GM03348 (cell line): ENCODE data around the gene ARL13A.
"Not testable (repeated sequence)": the region's sequence is repeated elsewhere in the genome, so short reads cannot be mapped to it uniquely, and the experiment has no call there.

Experiments
- DNase-seq: peaks from one replicate; pipeline ENCODE4 v3.0.0; 2012; ENCODE audit warnings: low spot score

The ARL13A gene

GRCh38 chrX:100990139-100990538 lies 20.6 kb downstream of the ARL13A start:
- no peak for DNase-seq

- peak; percentile 3 for DNase-seq
Observed at GRCh38 chrX:100994352-100995281, 25.1 kb downstream of the ARL13A start.

- DNase-seq = peak; percentile 58
Observed at GRCh38 chrX:100995469-100995868, 26.0 kb downstream of the ARL13A start.

GRCh38 chrX:100999451-100999850 lies 29.9 kb downstream of the ARL13A start:
- DNase-seq = no peak

- DNase-seq = no peak
Observed at GRCh38 chrX:101009090-101009489, 39.6 kb downstream of the ARL13A start.

- not testable (repeated sequence) for DNase-seq
Observed at GRCh38 chrX:101012031-101012430, 42.5 kb downstream of the ARL13A start.

- DNase-seq = no peak
Observed at GRCh38 chrX:101022020-101022419, 52.5 kb downstream of the ARL13A start.

- peak; percentile 6 for DNase-seq
Observed at GRCh38 chrX:101025126-101025525, 55.6 kb downstream of the ARL13A start.

- DNase-seq = no peak
Observed at GRCh38 chrX:101028562-101028961, 59.1 kb downstream of the ARL13A start.

GRCh38 chrX:101029665-101030064 lies 60.2 kb downstream of the ARL13A start:
- no peak for DNase-seq

- no peak for DNase-seq
Observed at GRCh38 chrX:101037231-101037630, 67.7 kb downstream of the ARL13A start.

- DNase-seq = peak; percentile 9
Observed at GRCh38 chrX:101040197-101040596, 70.7 kb downstream of the ARL13A start.
